SK-N-SH (cell line): Measurements from ENCODE around the gene SORBS2. TPM values are rescaled to one million over a fixed set of nuclear protein-coding genes. Genes with fewer than 3 reads are reported as not detected.

ENCODE experiments used
- CTCF ChIA-PET: fragments of 300-600, 350-600 bp; formaldehyde crosslinking; extraction: SDS; loops from one replicate; lab custom pipeline; 2021; lab: Yijun Ruan, JAX
- POLR2A ChIA-PET: fragments of 350-600 bp; sonication (Branson Sonifier 250); formaldehyde crosslinking; extraction: SDS; loops from one replicate; lab custom pipeline; 2020; ENCODE audit warnings: antibody characterized with exemption, inconsistent platforms; lab: Yijun Ruan, JAX
- DNase-seq: peaks from one replicate; pipeline ENCODE4 v3.0.0; 2012
- H2AFZ ChIP-seq: fragments of 200-600 bp; sonication (generic); 2 replicates; pipeline ENCODE4 v1.8.1; 2016; ENCODE audit warnings: antibody characterized with exemption, mild to moderate bottlenecking, low read depth
- H3F3A ChIP-seq: fragments of 200-600 bp; sonication (generic); replicated peaks from 2 replicates; pipeline ENCODE3; 2016; ENCODE audit warnings: antibody characterized with exemption, mild to moderate bottlenecking; ENCODE audit not compliant: insufficient read depth
- H3K27ac ChIP-seq, 2 experiments: fragments of 200-500 bp in 1 of 2; fragments of 200-600 bp in 1 of 2; sonication (Bioruptor generic) in 1 of 2; sonication (generic), shearing (Covaris generic) in 1 of 2; 2 replicates each; pipeline versions ENCODE4 v1.5.1 to v1.6.1; 2014 to 2016; ENCODE audit warnings: low read depth in 2 of 2, inconsistent platforms in 1 of 2, low read length in 1 of 2, mild to moderate bottlenecking in 1 of 2, mixed read lengths in 1 of 2
- H3K27me3 ChIP-seq: fragments of 200-600 bp; sonication (generic), shearing (Covaris generic); 2 replicates; pipeline ENCODE4 v1.6.1; 2016; ENCODE audit warnings: mixed run types; ENCODE audit not compliant: insufficient read depth
- H3K36me3 ChIP-seq, 2 experiments: fragments of 200-500 bp in 1 of 2; fragments of 200-600 bp in 1 of 2; sonication (Bioruptor generic) in 1 of 2; sonication (generic) in 1 of 2; replicated peaks in 1 of 2; 2 replicates each; pipeline versions ENCODE3 to v1.5.1; 2014 to 2016; ENCODE audit warnings: low read length in 1 of 2, mild to moderate bottlenecking in 1 of 2; ENCODE audit not compliant: insufficient read depth in 2 of 2, control insufficient read depth in 1 of 2
- H3K4me1 ChIP-seq, 2 experiments: fragments of 200-500 bp in 1 of 2; fragments of 200-600 bp in 1 of 2; sonication (Bioruptor generic) in 1 of 2; sonication (generic), shearing (Covaris generic) in 1 of 2; 2 replicates each; pipeline versions ENCODE4 v1.5.1 to v1.6.1; 2014 to 2016; ENCODE audit warnings: low read depth in 1 of 2, low read length in 1 of 2, mixed run types in 1 of 2; ENCODE audit not compliant: insufficient read depth in 2 of 2, control insufficient read depth in 1 of 2
- H3K4me2 ChIP-seq: fragments of 200-600 bp; sonication (generic), shearing (Covaris generic); 2 replicates; pipeline ENCODE4 v1.6.1; 2017; ENCODE audit warnings: mixed run types
- H3K4me3 ChIP-seq, 2 experiments: fragments of 200-500 bp in 1 of 2; fragments of 200-600 bp in 1 of 2; sonication (Bioruptor generic) in 1 of 2; sonication (generic), shearing (Covaris generic) in 1 of 2; 2 replicates each; pipeline versions ENCODE4 v1.5.1 to v1.8.1; 2014 to 2016; ENCODE audit warnings: low read depth in 2 of 2, inconsistent platforms in 1 of 2, low read length in 1 of 2, mild to moderate bottlenecking in 1 of 2, mixed read lengths in 1 of 2, moderate library complexity in 1 of 2
- H3K79me2 ChIP-seq: fragments of 200-600 bp; sonication (generic); 2 replicates; pipeline ENCODE4 v1.8.1; 2017; ENCODE audit warnings: mild to moderate bottlenecking; ENCODE audit not compliant: insufficient read depth
- H3K9ac ChIP-seq: fragments of 200-600 bp; sonication (generic); 2 replicates; pipeline ENCODE4 v1.6.1; 2017; ENCODE audit warnings: mixed run types
- H3K9me2 ChIP-seq: fragments of 200-600 bp; sonication (generic); 2 replicates; pipeline ENCODE4 v1.6.1; 2017; ENCODE audit warnings: mixed run types
- H3K9me3 ChIP-seq: fragments of 200-600 bp; sonication (generic); 2 replicates; pipeline ENCODE4 v1.6.1; 2017; ENCODE audit warnings: mixed run types, mild to moderate bottlenecking, moderate library complexity
- H4K20me1 ChIP-seq: fragments of 200-600 bp; sonication (generic); 2 replicates; pipeline ENCODE4 v1.6.1; 2017; ENCODE audit warnings: mild to moderate bottlenecking, mixed run types; ENCODE audit not compliant: insufficient read depth
- CTCF ChIP-seq: fragments of 200-600 bp; sonication (generic); IDR thresholded peaks from 2 replicates; pipeline ENCODE4 v1.6.1; 2017; ENCODE audit warnings: antibody characterized with exemption, mild to moderate bottlenecking, moderate library complexity
- EZH2phosphoT487 ChIP-seq: fragments of 200-600 bp; sonication (generic); IDR thresholded peaks from 2 replicates; pipeline ENCODE4 v1.6.1; 2017; ENCODE audit warnings: low read depth, mixed run types, mild to moderate bottlenecking, antibody characterized with exemption, moderate library complexity, borderline replicate concordance
- FOXM1 ChIP-seq: IDR thresholded peaks from 2 replicates; pipeline ENCODE4 v1.4.0; 2012; ENCODE audit warnings: low read depth, mild to moderate bottlenecking
- GABPA ChIP-seq: IDR thresholded peaks from 2 replicates; pipeline ENCODE4 v1.4.0; 2012; ENCODE audit warnings: low read depth, mild to moderate bottlenecking
- GATA2 ChIP-seq: sonication (generic); formaldehyde crosslinking; IDR thresholded peaks from 2 replicates; pipeline ENCODE4 v1.5.0; 2020; ENCODE audit warnings: mild to moderate bottlenecking, missing genetic modification reagents
- MXI1 ChIP-seq: IDR thresholded peaks from 2 replicates; pipeline ENCODE4 v1.6.1; 2012; ENCODE audit warnings: mild to moderate bottlenecking, low read depth, low read length, improper control_type of control experiment
- PBX3 ChIP-seq: IDR thresholded peaks from 2 replicates; pipeline ENCODE4; 2012
- REST ChIP-seq: IDR thresholded peaks from 2 replicates; pipeline ENCODE4 v1.6.1; 2012; ENCODE audit warnings: mild to moderate bottlenecking, low read depth, low read length, moderate library complexity
- SIN3A ChIP-seq: IDR thresholded peaks from 2 replicates; pipeline ENCODE4 v1.6.1; 2012; ENCODE audit warnings: low read depth, mild to moderate bottlenecking, low read length, moderate library complexity, borderline replicate concordance
- TEAD4 ChIP-seq: IDR thresholded peaks from 2 replicates; pipeline ENCODE4 v1.4.0; 2012; ENCODE audit warnings: mild to moderate bottlenecking, borderline replicate concordance; ENCODE audit not compliant: insufficient read depth
- WGBS: methylation state at CpG from one replicate; pipeline ENCODE4 v1.1.6; 2017; ENCODE audit warnings: low lambda C conversion rate; 5-methylcytosine and 5-hydroxymethylcytosine counted together
- polyA plus RNA-seq, 3 experiments: library from polyadenylated mRNA; depleted of rRNA; stranded (reverse); fragments of >200 nt; gene quantifications; 2 replicates each; pipeline ENCODE4 v1.2.3, GENCODE V29; 2012
- TF ChIP-seq, protein P1 (sequence below): IDR thresholded peaks from 2 replicates; pipeline ENCODE4 v1.4.0; 2012; ENCODE audit warnings: low read depth, borderline replicate concordance

Gene SORBS2
- polyA plus RNA-seq, 1 of the 3 experiments (the other 2 are of a cell fraction) = 2.5 TPM

DNA sequence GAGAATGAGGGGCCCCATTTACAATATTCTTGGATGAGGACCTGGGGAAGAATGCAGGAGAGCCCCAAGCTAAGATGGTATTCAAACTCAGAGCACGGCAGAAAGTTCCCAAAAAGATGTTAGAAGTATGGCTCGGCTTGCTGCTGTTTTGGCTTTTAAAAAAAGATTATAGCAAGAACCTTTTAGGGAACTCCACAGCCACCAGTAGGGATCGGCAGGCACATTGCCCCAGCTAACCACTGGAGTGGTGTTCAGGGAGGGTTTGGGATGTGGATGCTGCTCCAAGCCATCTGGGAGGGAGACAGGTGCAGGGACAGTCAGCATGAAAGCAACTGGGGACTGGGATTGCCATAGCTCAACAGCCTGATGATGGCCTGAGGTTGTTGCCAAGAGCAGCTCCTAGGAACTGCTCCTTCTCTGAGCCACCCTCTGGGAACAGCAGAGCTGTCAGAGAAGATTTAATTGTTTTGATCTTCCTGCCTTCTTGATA lies 63.0 kb downstream of the SORBS2 start:
- Histone ChIP-seq H3K4me1 (no peaks in the 10 kb centered on the region), H3K4me3 (no peak overlapping the region), H3F3A (no peaks in the 10 kb centered on the region), H2AFZ (no peak overlapping the region), H3K27me3 (no peaks in the 10 kb centered on the region), H3K79me2 (no peaks in the 10 kb centered on the region), H3K9ac (no peak overlapping the region), H3K4me2 (no peak overlapping the region), H3K9me3 (no peaks in the 10 kb centered on the region), H3K27ac (no peak overlapping the region), H3K36me3 (no peaks in the 10 kb centered on the region), H4K20me1 (no peaks in the 10 kb centered on the region), H3K9me2 (no peaks in the 10 kb centered on the region)
- CTCF ChIA-PET = interaction anchor here (1.3 to 1.7 kb wide), 2 partner anchors 37 to 273 kb away, joined by 3 to 6 read pairs; no protein-coding TSS in a partner anchor
- no peak for DNase-seq
- POLR2A ChIA-PET = no interaction called here
- 50% methylated on average over 3 of the region's 3 CpGs for WGBS
- TF ChIP-seq TEAD4 (no peak), REST (no peak), PBX3 (no peak), GABPA (no peak), GATA2 (no peak)
- TF ChIP-seq, protein P1, sequence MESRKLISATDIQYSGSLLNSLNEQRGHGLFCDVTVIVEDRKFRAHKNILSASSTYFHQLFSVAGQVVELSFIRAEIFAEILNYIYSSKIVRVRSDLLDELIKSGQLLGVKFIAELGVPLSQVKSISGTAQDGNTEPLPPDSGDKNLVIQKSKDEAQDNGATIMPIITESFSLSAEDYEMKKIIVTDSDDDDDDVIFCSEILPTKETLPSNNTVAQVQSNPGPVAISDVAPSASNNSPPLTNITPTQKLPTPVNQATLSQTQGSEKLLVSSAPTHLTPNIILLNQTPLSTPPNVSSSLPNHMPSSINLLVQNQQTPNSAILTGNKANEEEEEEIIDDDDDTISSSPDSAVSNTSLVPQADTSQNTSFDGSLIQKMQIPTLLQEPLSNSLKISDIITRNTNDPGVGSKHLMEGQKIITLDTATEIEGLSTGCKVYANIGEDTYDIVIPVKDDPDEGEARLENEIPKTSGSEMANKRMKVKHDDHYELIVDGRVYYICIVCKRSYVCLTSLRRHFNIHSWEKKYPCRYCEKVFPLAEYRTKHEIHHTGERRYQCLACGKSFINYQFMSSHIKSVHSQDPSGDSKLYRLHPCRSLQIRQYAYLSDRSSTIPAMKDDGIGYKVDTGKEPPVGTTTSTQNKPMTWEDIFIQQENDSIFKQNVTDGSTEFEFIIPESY = no peak
- TF ChIP-seq, all 33 proteins: peak for 0

GRCh38 chr4:185745891-185746290 lies 66.1 kb downstream of the SORBS2 start:
- no peaks in the 10 kb centered on the region for H3K79me2 ChIP-seq
- no peak for TF ChIP-seq EZH2phosphoT487
- TF ChIP-seq FOXM1 = no peak
- TF ChIP-seq PBX3 = no peak
- no peak for TF ChIP-seq SIN3A
- TF ChIP-seq MXI1 = no peak
- no peak for TF ChIP-seq CTCF
- TF ChIP-seq GATA2 = no peak
- TF ChIP-seq, all 33 proteins: peak for 0
- Histone ChIP-seq H3K27ac (no peak overlapping the region), H3K9me2 (no peaks in the 10 kb centered on the region), H3K27me3 (no peaks in the 10 kb centered on the region), H3K36me3 (no peaks in the 10 kb centered on the region), H3F3A (no peaks in the 10 kb centered on the region), H3K9ac (no peak overlapping the region), H3K4me2 (no peak overlapping the region), H2AFZ (no peak overlapping the region), H4K20me1 (no peaks in the 10 kb centered on the region), H3K9me3 (no peaks in the 10 kb centered on the region), H3K4me3 (no peak overlapping the region), H3K4me1 (no peaks in the 10 kb centered on the region; a peak in 1 of 4 replicates)
- POLR2A ChIA-PET = no interaction called here
- WGBS = 83% methylated on average over 9 of the region's 9 CpGs
- DNase-seq = no peak
- CTCF ChIA-PET = no interaction called here
